GM12878 (cell line): ENCODE results near the gene GSG1. TPM values are rescaled to one million over a fixed set of nuclear protein-coding genes. Genes with fewer than 3 reads are reported as not detected.

Experiments
- ATAC-seq: fragments of 200-7000 bp; cut with Tn5 transposase; 3 replicates; pipeline ENCODE4 v1.9.1; 2020; ENCODE audit warnings: mild to moderate bottlenecking, moderate library complexity
- BruUV-seq: library from RNA; stranded (reverse); fragments of 400-500 nt; replicated peaks from 2 replicates; lab custom pipeline; 2021; lab: Mats Ljungman, UMichigan
- CTCF ChIA-PET: fragments of 300-600 bp; sonication (Branson Sonifier 250); formaldehyde crosslinking; extraction: SDS; loops from one replicate; lab custom pipeline; 2021; ENCODE audit warnings: inconsistent platforms; lab: Yijun Ruan, JAX
- POLR2A ChIA-PET: fragments of 350-600 bp; formaldehyde crosslinking; extraction: SDS; loops from one replicate; lab custom pipeline; 2021; ENCODE audit warnings: inconsistent platforms; lab: Charles Lee
- RAD21 ChIA-PET: fragments of 300-600 bp; sonication (Branson Sonifier 250); formaldehyde crosslinking; loops from one replicate; lab custom pipeline; 2023; ENCODE audit warnings: antibody characterized with exemption; ENCODE audit not compliant: unreplicated experiment; lab: Charles Lee
- SMC1A ChIA-PET: fragments of 300-600 bp; sonication (Branson Sonifier 250); formaldehyde crosslinking; loops from one replicate; lab custom pipeline; 2023; ENCODE audit not compliant: unreplicated experiment, uncharacterized antibody; lab: Charles Lee
- DNase-seq: peaks from one replicate; pipeline ENCODE4 v3.0.0-alpha.2; 2011; ENCODE audit warnings: low read depth, low spot score
- FAIRE-seq: peaks from 3 replicates; lab custom pipeline; 2011; peaks lifted over from hg19 to GRCh38; lab: Jason Lieb, UNC
- H2AFZ ChIP-seq: 2 replicates; pipeline ENCODE4 v1.6.0; 2011; ENCODE audit warnings: low read depth, low read length, control low read depth; ENCODE audit not compliant: control insufficient read depth
- H3K27ac ChIP-seq: 2 replicates; pipeline ENCODE4 v1.5.1; 2011; ENCODE audit warnings: control low read depth; ENCODE audit not compliant: control insufficient read depth, insufficient read depth
- H3K27me3 ChIP-seq, 2 experiments: replicated peaks in 1 of 2; 2 replicates each; pipeline versions ENCODE4 v1.6.0 to v1.6.1; 2011; ENCODE audit warnings: low read length in 1 of 2; ENCODE audit not compliant: control insufficient read depth in 2 of 2, insufficient read depth in 2 of 2
- H3K36me3 ChIP-seq, 2 experiments: 2 replicates each; pipeline ENCODE4 v1.5.1; 2011; ENCODE audit warnings: low read length in 1 of 2; ENCODE audit not compliant: control insufficient read depth in 2 of 2, insufficient read depth in 2 of 2
- H3K4me1 ChIP-seq: 2 replicates; pipeline ENCODE4 v1.6.1; 2011; ENCODE audit warnings: mild to moderate bottlenecking, low read length, moderate library complexity, mixed read lengths; ENCODE audit not compliant: control insufficient read depth, insufficient read depth
- H3K4me2 ChIP-seq: 2 replicates; pipeline ENCODE4 v1.6.0; 2011; ENCODE audit warnings: control low read depth; ENCODE audit not compliant: control insufficient read depth, insufficient read depth
- H3K4me3 ChIP-seq: fragments of 200-600 bp; sonication (generic); 2 replicates; pipeline ENCODE4 v1.5.1; 2016
- H3K79me2 ChIP-seq: 2 replicates; pipeline ENCODE4 v1.6.0; 2011; ENCODE audit warnings: low read length; ENCODE audit not compliant: control insufficient read depth, insufficient read depth
- H3K9ac ChIP-seq: 2 replicates; pipeline ENCODE4 v1.8.0; 2011; ENCODE audit warnings: low read length, control low read depth, mixed read lengths; ENCODE audit not compliant: control insufficient read depth, insufficient read depth
- H3K9me3 ChIP-seq: replicated peaks from 3 replicates; pipeline ENCODE4 v1.5.1; 2011; ENCODE audit warnings: mild to moderate bottlenecking, low read length; ENCODE audit not compliant: control insufficient read depth, insufficient read depth
- H4K20me1 ChIP-seq: 2 replicates; pipeline ENCODE4 v1.6.0; 2011; ENCODE audit not compliant: control insufficient read depth, insufficient read depth
- CREB1 ChIP-seq: IDR thresholded peaks from 2 replicates; pipeline ENCODE4 v1.6.1; 2012; ENCODE audit warnings: low read depth, mild to moderate bottlenecking, inconsistent platforms
- E4F1 ChIP-seq: fragments of 450-650 bp; IDR thresholded peaks from 2 replicates; pipeline ENCODE4 v1.6.1; 2018; ENCODE audit warnings: borderline replicate concordance, mild to moderate bottlenecking; ENCODE audit not compliant: partially characterized antibody
- EZH2 ChIP-seq: IDR thresholded peaks from 2 replicates; pipeline ENCODE4 v1.6.1; 2012; ENCODE audit warnings: low read depth, mild to moderate bottlenecking, control low read depth, inconsistent platforms, low read length, borderline replicate concordance; ENCODE audit not compliant: control insufficient read depth
- HDAC6 ChIP-seq: fragments of 200-600 bp; sonication (generic); IDR thresholded peaks from one replicate; pipeline ENCODE4 v1.8.0; 2017; ENCODE audit warnings: antibody characterized with exemption; ENCODE audit not compliant: unreplicated experiment
- NBN ChIP-seq: fragments of 450-650 bp; IDR thresholded peaks from 2 replicates; pipeline ENCODE4 v1.6.1; 2016
- NR2C1 ChIP-seq: fragments of 450-650 bp; IDR thresholded peaks from 2 replicates; pipeline ENCODE4 v1.6.1; 2017; ENCODE audit warnings: antibody characterized with exemption, mild to moderate bottlenecking, moderate library complexity
- PAX8 ChIP-seq: fragments of 450-650 bp; IDR thresholded peaks from 2 replicates; pipeline ENCODE4 v1.6.1; 2017; ENCODE audit warnings: mild to moderate bottlenecking, moderate library complexity
- PRDM15 ChIP-seq: fragments of 450-650 bp; formaldehyde crosslinking; IDR thresholded peaks from 2 replicates; pipeline ENCODE4 v1.4.0; 2020; ENCODE audit warnings: mild to moderate bottlenecking, moderate library complexity
- SP1 ChIP-seq: IDR thresholded peaks from one replicate; pipeline ENCODE4 v1.6.1; 2011; ENCODE audit warnings: low read depth, low read length
- SREBF2 ChIP-seq: IDR thresholded peaks from 2 replicates; pipeline ENCODE4 v1.6.1; 2012; ENCODE audit warnings: mild to moderate bottlenecking, low read length
- STAT1 ChIP-seq: fragments of 450-650 bp; conservative IDR thresholded peaks from 2 replicates; pipeline ENCODE4 v1.6.1; 2014; ENCODE audit warnings: antibody characterized with exemption, mild to moderate bottlenecking
- YBX1 ChIP-seq: fragments of 450-650 bp; IDR thresholded peaks from 2 replicates; pipeline ENCODE4 v1.6.1; 2016; ENCODE audit warnings: antibody characterized with exemption
- ZBTB4 ChIP-seq: fragments of 450-650 bp; formaldehyde crosslinking; IDR thresholded peaks from 2 replicates; pipeline ENCODE4 v1.4.0; 2022; ENCODE audit warnings: mild to moderate bottlenecking, moderate library complexity
- WGBS: methylation state at CpG from one replicate; pipeline ENCODE4 v1.1.6; 2016; ENCODE audit warnings: low lambda C conversion rate; ENCODE audit not compliant: insufficient replicate concordance, insufficient coverage; ENCODE audit errors: missing lambda C conversion rate; 5-methylcytosine and 5-hydroxymethylcytosine counted together
- in situ Hi-C: fragments of 300-500 bp; cut with MboI; formaldehyde crosslinking; loops from 9 replicates; pipeline ENCODE4 v1.14.3; 2018; ENCODE audit warnings: mixed read lengths
- intact Hi-C: fragments of 100-400 bp; cut with micrococcal nuclease; formaldehyde crosslinking; loops from one replicate; pipeline ENCODE4 v1.14.2; 2022; ENCODE audit not compliant: unreplicated experiment
- polyA plus RNA-seq, 11 experiments: library from polyadenylated mRNA; depleted of rRNA in 4 of 11; unstranded in 6 of 11; stranded (reverse) in 5 of 11; fragments of >200 nt; fragmentation: Nextera tagmentation in 4 of 11; fragmentation: Illumina TruSeq in 1 of 11; extraction: Ambion mirVana in 4 of 11; extraction: Trizol in 1 of 11; gene quantifications; 1 replicate in 1 of 11; 2 replicates in 10 of 11; pipeline versions ENCODE4 v1.2.1 to v1.2.3, GENCODE V29; 2011 to 2016; ENCODE audit warnings: inconsistent platforms in 2 of 11, missing spikeins in 2 of 11, low read depth in 1 of 11
- total RNA-seq, 4 experiments: library from RNA; depleted of rRNA in 3 of 4; stranded (reverse); fragments of >200 nt in 3 of 4; fragmentation: Illumina TruSeq in 1 of 4; extraction: Trizol in 1 of 4; gene quantifications; 2 replicates each; pipeline versions ENCODE4 v1.2.1 to v1.2.3, GENCODE V29; 2013 to 2021

Gene GSG1
- total and polyA plus RNA-seq, 10 of the 15 experiments (the other 5 are each of a cell fraction or from before 2014, with no cell fraction given), result not detected

- no peak for TF ChIP-seq ZBTB4
- TF ChIP-seq STAT1, result no peak
Measured at GRCh38 chr12:13073173-13073572, 30.3 kb downstream of the GSG1 start (continued).

- Histone ChIP-seq H3K27me3 (0 out of 4 replicates have a peak, but pooled peaks cover 0 to 2% of the 10 kb centered on the region in 2 experiments), H4K20me1 (no peaks in the 10 kb centered on the region), H3K4me1 (no peaks in the 10 kb centered on the region), H2AFZ (no peak overlapping the region), H3K36me3 (no peaks in the 10 kb centered on the region), H3K79me2 (no peaks in the 10 kb centered on the region), H3K4me3 (no peak overlapping the region), H3K4me2 (no peak overlapping the region), H3K9me3 (no peaks in the 10 kb centered on the region), H3K27ac (no peak overlapping the region), H3K9ac (no peak overlapping the region)
- FAIRE-seq (no peak), ATAC-seq (no peak), DNase-seq (no peak)
- BruUV-seq, result no TSS peak
- in situ Hi-C loops, result no loop called here
- ChIA-PET POLR2A (no interaction called here), CTCF (no interaction called here), RAD21 (no interaction called here), SMC1A (no interaction called here)
- WGBS, result 39% methylated on average over 10 of the region's 10 CpGs
- intact Hi-C loops, result no loop called here
- TF ChIP-seq PRDM15 (CRISPR knock-in tag) (no peak), SP1 (no peak), EZH2 (no peak), CREB1 (no peak), PAX8 (no peak), NR2C1 (no peak), SREBF2 (no peak), HDAC6 (no peak), E4F1 (no peak), NBN (no peak), YBX1 (no peak)
Measured at GRCh38 chr12:13071305-13072280, 31.9 kb downstream of the GSG1 start.
